Measurements from ENCODE around the gene SYNPR.

SYNPR gene

GRCh38 chr3:63278171-63279004, at the start of gene SYNPR:
TSS of gene SYNPR (plus strand) at chr3:63278308.
- Histone ChIP-seq H3K27ac (ENCODE audit: low read depth, low read length) (no peak within 1 kb of the TSS), H3F3A (ENCODE audit: control insufficient read depth, insufficient read depth) (no peaks in the 10 kb centered on the region), H3K9me3 (ENCODE audit: control insufficient read depth, insufficient read depth, low read length) (no peaks in the 10 kb centered on the region), H3K4me2 (ENCODE audit: low read length) (no peak within 1 kb of the TSS), H3K36me3 (ENCODE audit: control insufficient read depth, low read length) (no peaks in the 10 kb centered on the region), H3K4me1 (ENCODE audit: control insufficient read depth, low read length) (no peaks in the 10 kb centered on the region), H3K27me3 (ENCODE audit: control insufficient read depth, low read length) (peaks cover 28% of the 10 kb centered on the region), H3K9me2 (replicated peaks; ENCODE audit: control insufficient read depth, low read length) (no peaks in the 10 kb centered on the region), H4K20me1 (ENCODE audit: control insufficient read depth, insufficient read depth, low read depth, low read length) (no peaks in the 10 kb centered on the region), H3K4me3 (ENCODE audit: low read length) (no peak within 1 kb of the TSS), H3K79me2 (ENCODE audit: control insufficient read depth, low read length) (no peaks in the 10 kb centered on the region)
- TF ChIP-seq EZH2phosphoT487 (IDR thresholded peaks at IDR 0.05; ENCODE audit: borderline replicate concordance, low read length) (no peak), CTCF (IDR thresholded peaks at IDR 0.05; ENCODE audit: low read depth, low read length, poor library complexity, severe bottlenecking) (no peak)

- Histone ChIP-seq H3K4me2 (ENCODE audit: low read length) (peak overlapping the region; percentile 33), H3K36me3 (ENCODE audit: control insufficient read depth, low read length) (no peaks in the 10 kb centered on the region), H3K27ac (ENCODE audit: low read depth, low read length) (no peak overlapping the region), H3K27me3 (ENCODE audit: control insufficient read depth, low read length) (no peaks in the 10 kb centered on the region), H3K79me2 (ENCODE audit: control insufficient read depth, low read length) (no peaks in the 10 kb centered on the region), H3F3A (ENCODE audit: control insufficient read depth, insufficient read depth) (no peaks in the 10 kb centered on the region), H4K20me1 (ENCODE audit: control insufficient read depth, insufficient read depth, low read depth, low read length) (no peaks in the 10 kb centered on the region), H3K9me2 (replicated peaks; ENCODE audit: control insufficient read depth, low read length) (no peaks in the 10 kb centered on the region), H3K9me3 (ENCODE audit: control insufficient read depth, insufficient read depth, low read length) (no peaks in the 10 kb centered on the region), H3K4me1 (ENCODE audit: control insufficient read depth, low read length) (peaks cover 10% of the 10 kb centered on the region), H3K4me3 (ENCODE audit: low read length) (peak overlapping the region; percentile 36; the same call in 1 of the 2 replicates)
- TF ChIP-seq CTCF (IDR thresholded peaks at IDR 0.05; ENCODE audit: low read depth, low read length, poor library complexity, severe bottlenecking) = peak; percentile 67
- no peak for TF ChIP-seq EZH2phosphoT487 (IDR thresholded peaks at IDR 0.05; ENCODE audit: borderline replicate concordance, low read length)
Measured at GRCh38 chr3:63228677-63229076, 49.4 kb upstream of the SYNPR start.

GRCh38 chr3:63230146-63230545, 48.0 kb upstream of the SYNPR start:
- no peaks in the 10 kb centered on the region for H3K9me2 ChIP-seq (replicated peaks; ENCODE audit: control insufficient read depth, low read length)
- H3K27me3 ChIP-seq (ENCODE audit: control insufficient read depth, low read length) = no peaks in the 10 kb centered on the region
- H3K4me3 ChIP-seq (ENCODE audit: low read length) = no peak overlapping the region
- no peaks in the 10 kb centered on the region for H3K36me3 ChIP-seq (ENCODE audit: control insufficient read depth, low read length)
- H3K4me2 ChIP-seq (ENCODE audit: low read length) = no peak overlapping the region
- no peaks in the 10 kb centered on the region for H4K20me1 ChIP-seq (ENCODE audit: control insufficient read depth, insufficient read depth, low read depth, low read length)
- H3K9me3 ChIP-seq (ENCODE audit: control insufficient read depth, insufficient read depth, low read length) = no peaks in the 10 kb centered on the region
- H3K27ac ChIP-seq (ENCODE audit: low read depth, low read length) = no peak overlapping the region
- H3K79me2 ChIP-seq (ENCODE audit: control insufficient read depth, low read length) = no peaks in the 10 kb centered on the region
- TF ChIP-seq EZH2phosphoT487 (IDR thresholded peaks at IDR 0.05; ENCODE audit: borderline replicate concordance, low read length) (no peak), CTCF (IDR thresholded peaks at IDR 0.05; ENCODE audit: low read depth, low read length, poor library complexity, severe bottlenecking) (no peak)
- H3F3A ChIP-seq (ENCODE audit: control insufficient read depth, insufficient read depth) = no peaks in the 10 kb centered on the region
- H3K4me1 ChIP-seq (ENCODE audit: control insufficient read depth, low read length) = peaks cover 13% of the 10 kb centered on the region
